HepG2 (cell line): ENCODE results near the gene SRD5A3. TPM values are rescaled to one million over a fixed set of nuclear protein-coding genes. Genes with fewer than 3 reads are reported as not detected.

ENCODE experiments used
- ATAC-seq: fragments of 200-7000 bp; cut with Tn5 transposase; 3 replicates; pipeline ENCODE4 v1.9.1; 2020; ENCODE audit warnings: mild to moderate bottlenecking, moderate library complexity
- BruUV-seq: library from RNA; stranded (reverse); fragments of 400-500 nt; replicated peaks from 2 replicates; lab custom pipeline; 2021; lab: Mats Ljungman, UMichigan
- CTCF ChIA-PET: fragments of 300-600 bp; formaldehyde crosslinking; extraction: SDS; loops from one replicate; lab custom pipeline; 2021; ENCODE audit warnings: low total read pairs, inconsistent platforms, low intra/inter-chr PET ratio; lab: Yijun Ruan, JAX
- POLR2A ChIA-PET: fragments of 350-600 bp; sonication (Branson Sonifier 250); formaldehyde crosslinking; loops from one replicate; lab custom pipeline; 2020; ENCODE audit warnings: antibody characterized with exemption, inconsistent platforms; lab: Yijun Ruan, JAX
- DNase-seq: peaks from one replicate; pipeline ENCODE4 v3.0.0-alpha.2; 2015; ENCODE audit warnings: low spot score
- FAIRE-seq: peaks from 3 replicates; lab custom pipeline; 2011; peaks lifted over from hg19 to GRCh38; lab: Jason Lieb, UNC
- H2AFZ ChIP-seq: one replicate; pipeline ENCODE4 v1.6.1; 2011; ENCODE audit warnings: low read length, inconsistent platforms
- H3K27ac ChIP-seq: fragments of 300-600 bp; 3 replicates; pipeline ENCODE4 v1.8.0; 2011; ENCODE audit warnings: mixed run types, mild to moderate bottlenecking, mixed read lengths, low read length, inconsistent platforms; ENCODE audit not compliant: insufficient read depth; ENCODE audit errors: extremely low read length
- H3K27me3 ChIP-seq, 2 experiments: fragments of 200-600 bp in 1 of 2; 2 replicates in 1 of 2; 3 replicates in 1 of 2; pipeline versions ENCODE4 v1.6.0 to v1.8.0; 2011; ENCODE audit warnings: low read length in 2 of 2, mild to moderate bottlenecking in 2 of 2, moderate library complexity in 2 of 2, inconsistent platforms in 1 of 2; ENCODE audit not compliant: insufficient read depth in 2 of 2, control insufficient read depth in 1 of 2
- H3K36me3 ChIP-seq, 2 experiments: fragments of 200-600 bp in 1 of 2; replicated peaks in 1 of 2; 2 replicates in 1 of 2; 3 replicates in 1 of 2; pipeline versions ENCODE4 v1.5.1 to v1.8.0; 2011; ENCODE audit warnings: low read length in 2 of 2, inconsistent platforms in 1 of 2; ENCODE audit not compliant: insufficient read depth in 2 of 2, control insufficient read depth in 1 of 2
- H3K4me1 ChIP-seq: 2 replicates; pipeline ENCODE4 v1.5.1; 2012; ENCODE audit warnings: low read length, inconsistent platforms; ENCODE audit not compliant: insufficient read depth
- H3K4me2 ChIP-seq: 2 replicates; pipeline ENCODE4 v1.6.0; 2011; ENCODE audit warnings: low read depth, low read length, inconsistent platforms
- H3K4me3 ChIP-seq, 3 experiments: fragments of 200-600 bp in 1 of 3; sonication (generic), shearing (Covaris generic) in 1 of 3; replicated peaks in 1 of 3; 2 replicates each; pipeline ENCODE4 v1.5.1; 2011 to 2016; ENCODE audit warnings: low read length in 3 of 3, inconsistent platforms in 2 of 3, low read depth in 2 of 3, mild to moderate bottlenecking in 2 of 3, control low read depth in 1 of 3, mixed read lengths in 1 of 3; ENCODE audit not compliant: insufficient read depth in 1 of 3
- H3K79me2 ChIP-seq: one replicate; pipeline ENCODE4 v1.6.1; 2011; ENCODE audit warnings: low read length, inconsistent platforms; ENCODE audit not compliant: insufficient read depth
- H3K9ac ChIP-seq: 2 replicates; pipeline ENCODE4 v1.6.0; 2011; ENCODE audit warnings: mild to moderate bottlenecking, low read depth, low read length, inconsistent platforms; ENCODE audit not compliant: insufficient read depth
- H3K9me3 ChIP-seq: 2 replicates; pipeline ENCODE4 v1.5.1; 2012; ENCODE audit warnings: mild to moderate bottlenecking, low read length
- H4K20me1 ChIP-seq: 2 replicates; pipeline ENCODE4 v1.6.0; 2011; ENCODE audit warnings: inconsistent platforms, mild to moderate bottlenecking, low read length, moderate library complexity; ENCODE audit not compliant: insufficient read depth
- ASH2L ChIP-seq: fragments of 300-600, 200-600 bp; sonication (generic); IDR thresholded peaks from 2 replicates; pipeline ENCODE4 v1.7.0; 2017; ENCODE audit warnings: low read depth, mild to moderate bottlenecking, moderate library complexity, mixed read lengths, low read length; ENCODE audit not compliant: insufficient read length
- EED ChIP-seq: sonication (generic); formaldehyde crosslinking; IDR thresholded peaks from 2 replicates; pipeline ENCODE4 v1.5.0; 2020; ENCODE audit warnings: mild to moderate bottlenecking, missing genetic modification reagents
- ESRRA ChIP-seq: sonication (generic); formaldehyde crosslinking; IDR thresholded peaks from 2 replicates; pipeline ENCODE4 v1.5.1; 2020; ENCODE audit warnings: mild to moderate bottlenecking, low read depth, missing genetic modification reagents
- GZF1 ChIP-seq: sonication (generic); formaldehyde crosslinking; IDR thresholded peaks from 2 replicates; pipeline ENCODE4 v1.5.1; 2020; ENCODE audit warnings: mild to moderate bottlenecking, missing genetic modification reagents
- KDM3A ChIP-seq: IDR thresholded peaks from 2 replicates; pipeline ENCODE4 v1.6.1; 2018; ENCODE audit warnings: low read depth, missing compliant biosample characterization
- MZF1 ChIP-seq: sonication (generic); formaldehyde crosslinking; IDR thresholded peaks from 2 replicates; pipeline ENCODE4 v1.8.1; 2023; ENCODE audit warnings: mild to moderate bottlenecking, missing genetic modification reagents, borderline replicate concordance
- NFRKB ChIP-seq: fragments of 450-650 bp; IDR thresholded peaks from 2 replicates; pipeline ENCODE4 v1.6.1; 2017
- SALL1 ChIP-seq: sonication (generic); formaldehyde crosslinking; IDR thresholded peaks from 2 replicates; pipeline ENCODE4 v1.8.0; 2022; ENCODE audit warnings: mild to moderate bottlenecking, missing genetic modification reagents
- ZNF709 ChIP-seq: sonication (generic); formaldehyde crosslinking; IDR thresholded peaks from 2 replicates; pipeline ENCODE4 v1.5.0; 2020; ENCODE audit warnings: mild to moderate bottlenecking, missing genetic modification reagents
- ZNF781 ChIP-seq: sonication (generic); formaldehyde crosslinking; IDR thresholded peaks from 2 replicates; pipeline ENCODE4 v1.5.1; 2020; ENCODE audit warnings: borderline replicate concordance, mild to moderate bottlenecking, missing genetic modification reagents; ENCODE audit errors: not compliant biosample characterization
- ZSCAN25 ChIP-seq: sonication (generic); formaldehyde crosslinking; IDR thresholded peaks from 2 replicates; pipeline ENCODE4 v1.8.0; 2022; ENCODE audit warnings: mild to moderate bottlenecking, missing genetic modification reagents
- WGBS: methylation state at CpG from one replicate; pipeline ENCODE4 v1.1.6; 2017; ENCODE audit warnings: low lambda C conversion rate; 5-methylcytosine and 5-hydroxymethylcytosine counted together
- in situ Hi-C: cut with HindIII; loops from 2 replicates; pipeline ENCODE4 v1.10.0; 2017; ENCODE audit warnings: low pct_unique_long_range_greater_than_20kb; ENCODE audit not compliant: extremely low pct_ligation_motif_present
- intact Hi-C: fragments of 100-400 bp; cut with micrococcal nuclease; formaldehyde crosslinking; loops from one replicate; pipeline ENCODE4 v1.10.0; 2022; ENCODE audit not compliant: unreplicated experiment
- polyA plus RNA-seq, 8 experiments: library from polyadenylated mRNA; depleted of rRNA in 3 of 8; stranded (reverse) in 7 of 8; unstranded in 1 of 8; fragments of >200 nt; fragmentation: Illumina TruSeq in 4 of 8; extraction: Trizol in 4 of 8; gene quantifications; 2 replicates each; pipeline versions ENCODE4 v1.2.1 to v1.2.3, GENCODE V29; 2011 to 2016; ENCODE audit warnings: low read depth in 4 of 8, missing spikeins in 1 of 8, mixed read lengths in 1 of 8; ENCODE audit not compliant: insufficient read depth in 1 of 8
- total RNA-seq, 5 experiments: library from RNA; depleted of rRNA; stranded (reverse); fragments of >200 nt; fragmentation: Illumina TruSeq; extraction: Trizol; gene quantifications; 2 replicates each; pipeline ENCODE4 v1.2.3, GENCODE V29; 2016; ENCODE audit warnings: low read depth in 1 of 5
- TF ChIP-seq, protein P1 (sequence below): IDR thresholded peaks from 2 replicates; pipeline ENCODE4 v1.6.1; 2016
- TF ChIP-seq, protein P2 (sequence below): sonication (generic); formaldehyde crosslinking; IDR thresholded peaks from 2 replicates; pipeline ENCODE4 v1.5.0; 2020; ENCODE audit warnings: missing genetic modification reagents
- TF ChIP-seq, protein P3 (sequence below): sonication (generic); formaldehyde crosslinking; IDR thresholded peaks from 2 replicates; pipeline ENCODE4 v1.8.0; 2022; ENCODE audit warnings: low read depth, missing genetic modification reagents
- TF ChIP-seq, protein P4 (sequence below): sonication (generic); formaldehyde crosslinking; IDR thresholded peaks from 2 replicates; pipeline ENCODE4 v1.4.0; 2020; ENCODE audit warnings: missing genetic modification reagents; ENCODE audit errors: not compliant biosample characterization

The SRD5A3 gene
- total and polyA plus RNA-seq, 2 of the 13 experiments (the other 11 are each of a cell fraction or from before 2014, with no cell fraction given): 12.4 to 18.4 TPM

DNA sequence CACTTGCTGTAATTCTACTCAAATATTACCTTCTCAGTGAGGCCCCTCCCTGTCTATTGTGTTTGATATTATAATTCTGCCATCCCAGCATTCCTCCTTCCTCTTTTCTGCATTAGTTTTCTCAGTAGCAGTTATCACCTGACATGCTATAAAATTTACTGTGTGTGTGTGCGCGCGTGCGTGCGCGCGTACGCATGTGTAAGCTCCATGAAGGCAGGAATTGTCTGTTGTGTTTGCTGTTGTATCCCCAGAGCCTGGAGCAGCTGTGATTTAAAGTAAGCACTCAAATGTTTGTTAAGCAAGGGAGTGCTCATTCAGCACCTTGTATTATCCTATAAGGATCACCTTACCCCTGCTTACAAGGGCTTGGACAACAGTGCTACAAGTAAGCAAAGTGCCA, 8.6 kb downstream of the SRD5A3 start:
- 90% methylated on average over 8 of the region's 8 CpGs for WGBS
- Histone ChIP-seq H3K4me1 (peaks cover 10% of the 10 kb centered on the region), H4K20me1 (no peaks in the 10 kb centered on the region), H3K79me2 (no peaks in the 10 kb centered on the region), H3K27ac (no peak overlapping the region), H3K9ac (no peak overlapping the region), H3K36me3 (no peaks in the 10 kb centered on the region), H3K4me2 (no peak overlapping the region), H3K4me3 (no peak overlapping the region), H3K27me3 (no peaks in the 10 kb centered on the region), H3K9me3 (no peaks in the 10 kb centered on the region), H2AFZ (no peak overlapping the region)
- no peak for FAIRE-seq
- ChIA-PET CTCF (no interaction called here), POLR2A (no interaction called here)
- no TSS peak for BruUV-seq
- TF ChIP-seq, protein P1, sequence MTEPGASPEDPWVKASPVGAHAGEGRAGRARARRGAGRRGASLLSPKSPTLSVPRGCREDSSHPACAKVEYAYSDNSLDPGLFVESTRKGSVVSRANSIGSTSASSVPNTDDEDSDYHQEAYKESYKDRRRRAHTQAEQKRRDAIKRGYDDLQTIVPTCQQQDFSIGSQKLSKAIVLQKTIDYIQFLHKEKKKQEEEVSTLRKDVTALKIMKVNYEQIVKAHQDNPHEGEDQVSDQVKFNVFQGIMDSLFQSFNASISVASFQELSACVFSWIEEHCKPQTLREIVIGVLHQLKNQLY (CRISPR knock-in tag): no peak
- no peak for TF ChIP-seq GZF1 (CRISPR knock-in tag)
- TF ChIP-seq SALL1: no peak
- TF ChIP-seq, protein P2, sequence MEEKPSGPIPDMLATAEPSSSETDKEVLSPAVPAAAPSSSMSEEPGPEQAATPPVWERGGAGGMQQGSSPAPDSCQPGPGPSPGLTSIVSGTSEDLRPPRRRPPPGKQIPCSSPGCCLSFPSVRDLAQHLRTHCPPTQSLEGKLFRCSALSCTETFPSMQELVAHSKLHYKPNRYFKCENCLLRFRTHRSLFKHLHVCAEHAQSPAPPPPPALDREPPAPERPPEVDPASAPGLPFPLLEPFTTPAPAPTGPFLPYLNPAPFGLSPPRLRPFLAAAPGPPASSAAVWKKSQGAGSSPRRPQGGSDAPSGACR: no peak
- TF ChIP-seq ASH2L: no peak
- no peak for TF ChIP-seq ZSCAN25 (CRISPR knock-in tag)
- TF ChIP-seq MZF1: no peak
- no peak for TF ChIP-seq ZNF781
- TF ChIP-seq ZNF709: no peak
- TF ChIP-seq, protein P3, sequence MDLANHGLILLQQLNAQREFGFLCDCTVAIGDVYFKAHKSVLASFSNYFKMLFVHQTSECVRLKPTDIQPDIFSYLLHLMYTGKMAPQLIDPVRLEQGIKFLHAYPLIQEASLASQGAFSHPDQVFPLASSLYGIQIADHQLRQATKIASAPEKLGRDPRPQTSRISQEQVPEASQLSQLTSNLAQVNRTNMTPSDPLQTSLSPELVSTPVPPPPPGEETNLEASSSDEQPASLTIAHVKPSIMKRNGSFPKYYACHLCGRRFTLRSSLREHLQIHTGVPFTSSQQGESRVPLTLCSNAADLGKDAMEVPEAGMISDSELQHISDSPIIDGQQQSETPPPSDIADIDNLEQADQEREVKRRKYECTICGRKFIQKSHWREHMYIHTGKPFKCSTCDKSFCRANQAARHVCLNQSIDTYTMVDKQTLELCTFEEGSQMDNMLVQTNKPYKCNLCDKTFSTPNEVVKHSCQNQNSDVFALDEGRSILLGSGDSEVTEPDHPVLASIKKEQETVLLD (CRISPR knock-in tag): no peak
- no peak for TF ChIP-seq NFRKB
- TF ChIP-seq, protein P4, sequence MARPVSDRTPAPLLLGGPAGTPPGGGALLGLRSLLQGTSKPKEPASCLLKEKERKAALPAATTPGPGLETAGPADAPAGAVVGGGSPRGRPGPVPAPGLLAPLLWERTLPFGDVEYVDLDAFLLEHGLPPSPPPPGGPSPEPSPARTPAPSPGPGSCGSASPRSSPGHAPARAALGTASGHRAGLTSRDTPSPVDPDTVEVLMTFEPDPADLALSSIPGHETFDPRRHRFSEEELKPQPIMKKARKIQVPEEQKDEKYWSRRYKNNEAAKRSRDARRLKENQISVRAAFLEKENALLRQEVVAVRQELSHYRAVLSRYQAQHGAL (CRISPR knock-in tag): no peak
- TF ChIP-seq ESRRA (CRISPR knock-in tag): no peak
- no peak for TF ChIP-seq EED (CRISPR knock-in tag)
- no peak for TF ChIP-seq KDM3A (CRISPR knock-in tag)
- no peak for ATAC-seq
- intact Hi-C loops: loop anchor here (5.0 kb wide), 1 partner anchor 273 kb away; no protein-coding TSS in a partner anchor
- in situ Hi-C loops: no loop called here
- no peak for DNase-seq
